K562 (cell line): ENCODE results near the gene NUPR1. TPM values are rescaled to one million over a fixed set of nuclear protein-coding genes. Genes with fewer than 3 reads are reported as not detected.

Experiments
- CGGBP1 ChIP-seq: fragments of 250-450 bp; sonication (Bioruptor Pico); IDR thresholded peaks from 2 replicates; pipeline ENCODE4 v1.9.0; 2021; ENCODE audit warnings: mild to moderate bottlenecking
- DMBX1 ChIP-seq: fragments of 250-450 bp; sonication (Bioruptor Pico); IDR thresholded peaks from 2 replicates; pipeline ENCODE4 v1.8.0; 2022; ENCODE audit warnings: inconsistent platforms, mild to moderate bottlenecking, moderate library complexity, borderline replicate concordance
- FOS ChIP-seq: IDR thresholded peaks from 3 replicates; pipeline ENCODE4 v1.6.1; 2011; ENCODE audit not compliant: insufficient read length; ENCODE audit errors: extremely low read depth
- FOXK1 ChIP-seq: sonication (generic); formaldehyde crosslinking; IDR thresholded peaks from 2 replicates; pipeline ENCODE4 v1.8.0; 2022; ENCODE audit warnings: missing genetic modification reagents, mild to moderate bottlenecking, borderline replicate concordance
- FOXM1 ChIP-seq, 2 experiments: fragments of 450-650 bp in 1 of 2; sonication (generic) in 1 of 2; formaldehyde crosslinking in 1 of 2; IDR thresholded peaks; 2 replicates each; pipeline versions ENCODE4 v1.6.1 to v1.9.0; 2017 to 2022; ENCODE audit warnings: low read depth in 2 of 2, mild to moderate bottlenecking in 2 of 2, missing genetic modification reagents in 1 of 2, moderate library complexity in 1 of 2
- JUND ChIP-seq, 2 experiments: IDR thresholded peaks; 2 replicates in 1 of 2; 3 replicates in 1 of 2; pipeline ENCODE4 v1.6.1; 2011; ENCODE audit warnings: borderline replicate concordance in 2 of 2, low read depth in 2 of 2, low read length in 2 of 2, improper control_type of control experiment in 1 of 2, missing biosample characterization in 1 of 2, missing genetic modification characterization in 1 of 2, missing genetic modification reagents in 1 of 2
- MITF ChIP-seq: IDR thresholded peaks from 2 replicates; pipeline ENCODE4 v1.6.1; 2014; ENCODE audit warnings: antibody characterized with exemption
- MNT ChIP-seq, 2 experiments: fragments of 450-650 bp; conservative IDR thresholded peaks; 2 replicates each; pipeline ENCODE4 v1.6.1; 2017; ENCODE audit warnings: mild to moderate bottlenecking in 2 of 2, moderate library complexity in 2 of 2
- NFATC3 ChIP-seq: fragments of 450-650 bp; IDR thresholded peaks from 2 replicates; pipeline ENCODE4 v1.6.1; 2017; ENCODE audit warnings: mild to moderate bottlenecking
- NFRKB ChIP-seq: fragments of 450-650 bp; IDR thresholded peaks from 2 replicates; pipeline ENCODE4 v1.6.1; 2016; ENCODE audit warnings: low read depth
- POLR2A ChIP-seq: fragments of 450-650 bp; conservative IDR thresholded peaks from 2 replicates; pipeline ENCODE4 v1.6.1; 2016
- POLR2AphosphoS2 ChIP-seq: IDR thresholded peaks from 2 replicates; pipeline ENCODE4 v1.6.1; 2012; ENCODE audit warnings: low read length, improper control_type of control experiment
- SREBF1 ChIP-seq: fragments of 150-350 bp; IDR thresholded peaks from 2 replicates; pipeline ENCODE4 v1.6.1; 2014; ENCODE audit warnings: antibody characterized with exemption, low read depth, low read length, borderline replicate concordance
- THRA ChIP-seq: fragments of 450-650 bp; IDR thresholded peaks from 2 replicates; pipeline ENCODE4 v1.6.1; 2017; ENCODE audit warnings: mild to moderate bottlenecking, moderate library complexity
- U2AF1 ChIP-seq: fragments of 200-400 bp; formaldehyde crosslinking; optimal IDR thresholded peaks from 2 replicates; pipeline ENCODE3; 2017; ENCODE audit warnings: mild to moderate bottlenecking, low read depth, low read length, moderate library complexity
- ZBTB2 ChIP-seq: fragments of 450-650 bp; IDR thresholded peaks from 2 replicates; pipeline ENCODE4 v1.6.1; 2016; ENCODE audit warnings: antibody characterized with exemption
- ZC3H4 ChIP-seq: sonication (generic); formaldehyde crosslinking; IDR thresholded peaks from 2 replicates; pipeline ENCODE4 v1.9.0; 2021; ENCODE audit warnings: missing genetic modification reagents, borderline replicate concordance
- ZNF174 ChIP-seq: fragments of 250-450 bp; sonication (Bioruptor Pico); IDR thresholded peaks from 2 replicates; pipeline ENCODE4 v1.4.0; 2020; ENCODE audit warnings: mild to moderate bottlenecking
- ZNF277 ChIP-seq: fragments of 250-450 bp; sonication (Bioruptor Pico); IDR thresholded peaks from 2 replicates; pipeline ENCODE4 v1.8.0; 2022; ENCODE audit warnings: inconsistent platforms, mild to moderate bottlenecking, moderate library complexity, borderline replicate concordance
- ZNF431 ChIP-seq: sonication (generic); formaldehyde crosslinking; IDR thresholded peaks from 2 replicates; pipeline ENCODE4 v1.8.0; 2022; ENCODE audit warnings: mild to moderate bottlenecking, missing genetic modification reagents
- ZZZ3 ChIP-seq: fragments of 450-650 bp; IDR thresholded peaks from 2 replicates; pipeline ENCODE4 v1.6.1; 2016; ENCODE audit warnings: antibody characterized with exemption, mild to moderate bottlenecking, moderate library complexity
- polyA plus RNA-seq, 8 experiments: library from polyadenylated mRNA; depleted of rRNA in 4 of 8; stranded (reverse) in 5 of 8; unstranded in 3 of 8; fragments of >200 nt; fragmentation: Nextera tagmentation in 2 of 8; fragmentation: Illumina TruSeq in 1 of 8; extraction: Ambion mirVana in 2 of 8; extraction: Trizol in 1 of 8; gene quantifications; 2 replicates each; pipeline versions ENCODE4 v1.2.1 to v1.2.3, GENCODE V29; 2011 to 2014; ENCODE audit warnings: inconsistent platforms in 1 of 8, missing spikeins in 1 of 8
- total RNA-seq, 7 experiments: library from RNA; depleted of rRNA in 6 of 7; stranded (reverse); fragments of >200 nt in 6 of 7; fragmentation: Illumina TruSeq in 2 of 7; extraction: Trizol in 2 of 7; gene quantifications; 2 replicates each; pipeline versions ENCODE4 v1.2.1 to v1.2.3, GENCODE V29; 2011 to 2021; ENCODE audit warnings: low replicate concordance in 1 of 7

NUPR1 gene
- total and polyA plus RNA-seq, 9 of the 15 experiments (the other 6 are each of a cell fraction or from before 2014, with no cell fraction given): 0.07 to 1.5 (median 0.27) TPM

GRCh38 chr16:28491970-28492474 is 46.8 kb downstream of the NUPR1 start, which contains the start of gene CLN3 (continued):
- TF ChIP-seq MNT (conservative IDR thresholded peaks at IDR 0.05) (peak; percentile 98 to 99), ZBTB2 (no peak), SREBF1 (0 out of 2 replicates have a peak, but pooled peaks have one; percentile 55), JUND (IDR thresholded peaks at IDR 0.05; ENCODE audit: borderline replicate concordance, low read depth, low read length) (peak; percentile 16; the same call in 1 of the 2 replicates), JUND (tag; IDR thresholded peaks at IDR 0.05; ENCODE audit: borderline replicate concordance, low read depth, low read length) (peak; percentile 47; the same call in 2 of the 3 replicates), THRA (no peak), NFRKB (peak; percentile 98), ZNF431 (CRISPR knock-in tag) (no peak), ZZZ3 (no peak), ZNF174 (CRISPR knock-in tag) (no peak), POLR2AphosphoS2 (no peak), ZC3H4 (CRISPR knock-in tag) (no peak), U2AF1 (no peak), FOS (peak; percentile 84), FOXK1 (CRISPR knock-in tag) (no peak), DMBX1 (CRISPR knock-in tag) (no peak), NFATC3 (no peak), MITF (peak; percentile 99), POLR2A (peak; percentile 56; the same call in 1 of the 2 replicates), FOXM1 (IDR thresholded peaks at IDR 0.05; ENCODE audit: low read depth) (peak; percentile 78; the same call in 1 of the 2 replicates), FOXM1 (CRISPR knock-in tag; IDR thresholded peaks at IDR 0.05; ENCODE audit: low read depth) (no peak), ZNF277 (CRISPR knock-in tag) (no peak), CGGBP1 (no peak)
